ENCODE data around the gene WIPF1. TPM values are rescaled to one million over a fixed set of nuclear protein-coding genes. Genes with fewer than 3 reads are reported as not detected.

The WIPF1 gene
- total RNA-seq, 1 donor from 2014 or later, result 20.4 TPM

DNA sequence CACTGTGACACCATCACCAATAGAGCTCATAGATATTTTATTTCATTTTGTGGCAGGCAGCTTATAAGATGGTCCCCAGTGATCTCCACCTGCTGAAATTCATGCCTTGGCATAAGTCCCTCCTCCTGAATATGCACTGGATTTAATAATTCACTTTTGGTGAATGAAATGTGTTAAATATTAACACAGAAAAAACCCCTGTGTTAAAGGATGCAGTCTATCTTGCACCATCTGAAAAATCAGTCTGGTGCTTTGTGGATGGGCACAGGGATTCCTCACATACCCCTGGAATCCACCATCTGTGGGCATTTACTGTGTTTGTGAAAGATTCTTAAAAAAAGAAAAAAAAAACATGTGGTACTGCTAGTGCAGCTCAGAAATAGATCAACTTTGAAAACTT lies 26.1 kb upstream of the WIPF1 start:
- Histone ChIP-seq H3K36me3 (no peaks in the 10 kb centered on the region), H3K4me3 (no peak overlapping the region), H3K4me1 (no peaks in the 10 kb centered on the region), H3K27me3 (no peaks in the 10 kb centered on the region), H3K9me3 (no peaks in the 10 kb centered on the region), H3K27ac (no peak overlapping the region)
- intact Hi-C loops (cut with DNase I), result no loop called here
- TF ChIP-seq, protein P1, sequence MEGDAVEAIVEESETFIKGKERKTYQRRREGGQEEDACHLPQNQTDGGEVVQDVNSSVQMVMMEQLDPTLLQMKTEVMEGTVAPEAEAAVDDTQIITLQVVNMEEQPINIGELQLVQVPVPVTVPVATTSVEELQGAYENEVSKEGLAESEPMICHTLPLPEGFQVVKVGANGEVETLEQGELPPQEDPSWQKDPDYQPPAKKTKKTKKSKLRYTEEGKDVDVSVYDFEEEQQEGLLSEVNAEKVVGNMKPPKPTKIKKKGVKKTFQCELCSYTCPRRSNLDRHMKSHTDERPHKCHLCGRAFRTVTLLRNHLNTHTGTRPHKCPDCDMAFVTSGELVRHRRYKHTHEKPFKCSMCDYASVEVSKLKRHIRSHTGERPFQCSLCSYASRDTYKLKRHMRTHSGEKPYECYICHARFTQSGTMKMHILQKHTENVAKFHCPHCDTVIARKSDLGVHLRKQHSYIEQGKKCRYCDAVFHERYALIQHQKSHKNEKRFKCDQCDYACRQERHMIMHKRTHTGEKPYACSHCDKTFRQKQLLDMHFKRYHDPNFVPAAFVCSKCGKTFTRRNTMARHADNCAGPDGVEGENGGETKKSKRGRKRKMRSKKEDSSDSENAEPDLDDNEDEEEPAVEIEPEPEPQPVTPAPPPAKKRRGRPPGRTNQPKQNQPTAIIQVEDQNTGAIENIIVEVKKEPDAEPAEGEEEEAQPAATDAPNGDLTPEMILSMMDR (IDR thresholded peaks at IDR 0.05), result no peak
- no peak for TF ChIP-seq POLR2A (IDR thresholded peaks at IDR 0.05)
- DNase-seq (ENCODE audit: extremely low spot score in 2 of 2), result no peak

DNA sequence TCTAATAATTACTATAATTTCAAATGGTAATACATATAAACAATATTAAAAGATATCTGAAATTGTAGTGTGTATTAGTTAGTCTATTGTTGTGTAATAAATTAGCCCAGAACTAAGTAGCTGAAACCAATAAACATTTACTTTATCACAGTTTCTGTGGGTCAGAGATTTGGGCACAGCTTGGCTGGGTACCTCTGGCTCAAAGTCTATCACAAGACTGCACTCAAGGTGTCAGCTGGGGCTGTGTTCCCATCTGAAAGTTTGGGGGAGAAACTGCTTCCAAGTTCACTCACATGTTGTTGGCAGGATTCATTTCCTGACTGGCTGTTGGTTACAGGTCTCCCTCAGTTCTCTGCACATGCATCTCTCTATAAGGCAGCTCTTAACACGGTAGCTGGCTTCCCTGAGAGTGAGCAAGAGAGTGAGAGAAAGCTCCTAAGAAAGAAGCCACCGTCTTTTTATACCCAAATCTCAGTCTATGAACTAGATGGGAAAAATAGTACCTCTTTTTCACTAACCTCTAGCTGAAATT lies 25.6 kb upstream of the WIPF1 start:
- H3K4me1 ChIP-seq, result peaks cover 1% of the 10 kb centered on the region
- H3K27ac ChIP-seq, result no peak overlapping the region
- H3K9me3 ChIP-seq, result no peaks in the 10 kb centered on the region
- no peaks in the 10 kb centered on the region for H3K36me3 ChIP-seq
- DNase-seq (ENCODE audit: extremely low spot score in 2 of 2), result no peak
- intact Hi-C loops (cut with DNase I), result no loop called here
- TF ChIP-seq, protein P1 (IDR thresholded peaks at IDR 0.05), result no peak
- no peak for TF ChIP-seq POLR2AphosphoS5 (IDR thresholded peaks at IDR 0.05; ENCODE audit: insufficient read depth in 1 of 2, low read depth in 1 of 2)
- TF ChIP-seq POLR2A (IDR thresholded peaks at IDR 0.05), result no peak
- no peak overlapping the region for H3K4me3 ChIP-seq
- no peaks in the 10 kb centered on the region for H3K27me3 ChIP-seq

DNA sequence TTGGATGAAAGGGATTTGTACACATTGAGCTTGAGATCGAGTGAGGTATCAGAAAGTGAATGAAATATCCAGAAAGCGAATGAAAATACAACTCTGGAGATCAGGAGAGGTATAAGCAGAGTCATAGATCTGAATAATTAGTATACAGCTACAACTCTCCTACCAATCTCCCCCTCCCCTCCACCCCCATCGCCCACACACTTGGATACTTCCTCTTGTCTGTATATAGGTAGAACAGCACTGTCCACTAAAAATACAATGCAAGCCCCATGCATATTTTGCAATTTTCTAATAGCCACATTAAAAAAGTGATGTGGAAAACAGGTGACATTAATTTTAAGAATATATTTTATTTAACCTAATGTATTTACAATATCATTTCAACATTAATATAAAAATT lies 23.7 kb upstream of the WIPF1 start:
- H3K9me3 ChIP-seq, result no peaks in the 10 kb centered on the region
- intact Hi-C loops (cut with DNase I), result no loop called here
- H3K36me3 ChIP-seq, result no peaks in the 10 kb centered on the region
- H3K4me1 ChIP-seq, result peaks cover 20% of the 10 kb centered on the region
- no peak for TF ChIP-seq POLR2AphosphoS5 (IDR thresholded peaks at IDR 0.05; ENCODE audit: insufficient read depth in 1 of 2, low read depth in 1 of 2)
- TF ChIP-seq, protein P1 (IDR thresholded peaks at IDR 0.05), result no peak
- TF ChIP-seq POLR2A (IDR thresholded peaks at IDR 0.05), result no peak
- H3K4me3 ChIP-seq, result no peak overlapping the region
- H3K27ac ChIP-seq, result no peak overlapping the region
- H3K27me3 ChIP-seq, result no peaks in the 10 kb centered on the region
- no peak for DNase-seq (ENCODE audit: extremely low spot score in 2 of 2)

DNA sequence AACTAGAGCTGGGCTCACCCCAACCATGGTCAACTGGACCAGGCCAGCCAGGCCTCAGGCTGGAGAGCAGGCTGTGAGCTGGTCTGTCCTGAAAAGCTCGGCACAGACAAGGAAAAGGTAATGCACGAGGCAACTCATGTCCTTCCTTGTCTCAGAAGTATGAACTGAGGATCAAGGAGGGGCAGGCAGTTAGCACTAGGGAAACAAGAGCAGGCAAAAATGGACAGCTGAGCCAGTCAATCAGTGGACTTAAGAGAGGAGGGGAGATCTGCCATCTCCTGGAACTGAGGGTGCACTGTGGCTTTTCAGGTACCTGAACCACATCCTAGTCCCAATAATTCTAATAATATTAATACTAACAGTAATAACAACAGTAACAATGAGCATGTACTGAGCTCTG lies 20.6 kb upstream of the WIPF1 start:
- intact Hi-C loops (cut with DNase I), result no loop called here
- H3K27ac ChIP-seq, result peak overlapping the region; percentile 17

DNA sequence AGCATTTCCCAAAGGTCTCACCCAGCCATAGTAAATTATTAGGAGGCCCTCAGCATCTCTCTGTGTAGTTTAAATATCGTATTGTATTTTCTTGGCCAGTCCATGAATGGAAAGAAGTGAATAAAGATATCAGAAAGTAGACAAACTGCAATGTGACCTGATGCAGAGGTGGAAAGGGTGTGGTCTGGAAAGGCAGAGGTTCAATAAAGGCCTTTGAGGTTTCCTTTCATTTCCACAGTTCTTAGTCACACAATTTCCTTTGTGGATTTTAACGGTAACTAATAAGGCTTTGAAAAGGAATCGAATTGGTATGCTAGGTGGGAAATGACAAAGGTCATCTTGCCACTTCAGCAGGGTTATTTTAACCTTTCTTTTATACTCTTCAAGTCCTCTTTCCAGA lies 20.1 kb upstream of the WIPF1 start:
- no peak for DNase-seq (ENCODE audit: extremely low spot score in 2 of 2)
- no peaks in the 10 kb centered on the region for H3K36me3 ChIP-seq
- TF ChIP-seq, protein P1 (IDR thresholded peaks at IDR 0.05), result no peak
- TF ChIP-seq POLR2AphosphoS5 (IDR thresholded peaks at IDR 0.05; ENCODE audit: insufficient read depth in 1 of 2, low read depth in 1 of 2) (no peak), POLR2A (IDR thresholded peaks at IDR 0.05) (no peak)
- H3K9me3 ChIP-seq, result no peaks in the 10 kb centered on the region
- peaks cover 45% of the 10 kb centered on the region for H3K4me1 ChIP-seq
- peak overlapping the region; percentile 17 for H3K27ac ChIP-seq
- H3K27me3 ChIP-seq, result no peaks in the 10 kb centered on the region
- intact Hi-C loops (cut with DNase I), result no loop called here
- no peak overlapping the region for H3K4me3 ChIP-seq

More for the DNA sequence above, 20.6 kb upstream of the WIPF1 start:
- no peak for DNase-seq (ENCODE audit: extremely low spot score in 2 of 2)
- H3K9me3 ChIP-seq, result no peaks in the 10 kb centered on the region
- no peaks in the 10 kb centered on the region for H3K27me3 ChIP-seq
- peaks cover 44% of the 10 kb centered on the region for H3K4me1 ChIP-seq
- H3K4me3 ChIP-seq, result no peak overlapping the region
- no peaks in the 10 kb centered on the region for H3K36me3 ChIP-seq
- TF ChIP-seq POLR2A (IDR thresholded peaks at IDR 0.05) (no peak), POLR2AphosphoS5 (IDR thresholded peaks at IDR 0.05; ENCODE audit: insufficient read depth in 1 of 2, low read depth in 1 of 2) (no peak)
- TF ChIP-seq, protein P1 (IDR thresholded peaks at IDR 0.05), result no peak
